HT-29 (cell line): ENCODE data around the gene GUCY2C. TPM values are rescaled to one million over a fixed set of nuclear protein-coding genes. Genes with fewer than 3 reads are reported as not detected.
A peak's percentile ranks its signal among the peaks of the same experiment; 100 is the strongest.

ENCODE experiments used
- DNase-seq: peaks from one replicate; pipeline ENCODE4 v3.0.0-alpha.2; 2015; ENCODE audit warnings: low spot score
- total RNA-seq: library from RNA; depleted of rRNA; stranded (reverse); fragments of >200 nt; shearing (Covaris generic); gene quantifications from 2 replicates; pipeline ENCODE4 v1.2.3, GENCODE V29; 2014

GUCY2C gene
- total RNA-seq, 1 experiment from 2014 or later, result not detected

GRCh38 chr12:14628771-14629170 is 67.6 kb downstream of the GUCY2C start:
- no peak for DNase-seq

- DNase-seq, result no peak
Observed at GRCh38 chr12:14621826-14622225, 74.6 kb downstream of the GUCY2C start.

- peak; percentile 46 for DNase-seq
Observed at GRCh38 chr12:14619741-14620501, 76.5 kb downstream of the GUCY2C start.

GRCh38 chr12:14618983-14619382 is 77.4 kb downstream of the GUCY2C start:
- peak; percentile 50 for DNase-seq

GRCh38 chr12:14614704-14615121 is 81.7 kb downstream of the GUCY2C start:
- no peak for DNase-seq

GRCh38 chr12:14613718-14614117 is 82.7 kb downstream of the GUCY2C start:
- DNase-seq, result no peak

GRCh38 chr12:14612898-14613445 is 83.4 kb downstream of the GUCY2C start:
- no peak for DNase-seq

GRCh38 chr12:14612250-14612649 is 84.1 kb downstream of the GUCY2C start:
- no peak for DNase-seq

GRCh38 chr12:14611640-14612203 is 84.7 kb downstream of the GUCY2C start:
- peak; percentile 21 for DNase-seq

- DNase-seq, result no peak
Observed at GRCh38 chr12:14607568-14607967, 88.8 kb downstream of the GUCY2C start.

GRCh38 chr12:14605401-14605989 is 90.9 kb downstream of the GUCY2C start:
- DNase-seq, result peak; percentile 4

- DNase-seq, result peak; percentile 63
Observed at GRCh38 chr12:14601692-14602478, 94.5 kb downstream of the GUCY2C start.

GRCh38 chr12:14597480-14597879 is 98.9 kb downstream of the GUCY2C start:
- no peak for DNase-seq

- no peak for DNase-seq
Observed at GRCh38 chr12:14591719-14592118, 104.7 kb downstream of the GUCY2C start.

- no peak for DNase-seq
Observed at GRCh38 chr12:14589169-14590004, 107.0 kb downstream of the GUCY2C start.

- no peak for DNase-seq
Observed at GRCh38 chr12:14588571-14588970, 107.8 kb downstream of the GUCY2C start.

GRCh38 chr12:14578646-14579045 is 117.8 kb downstream of the GUCY2C start:
- DNase-seq, result no peak

- no peak for DNase-seq
Observed at GRCh38 chr12:14577344-14577743, 119.1 kb downstream of the GUCY2C start.

GRCh38 chr12:14576896-14577295 is 119.5 kb downstream of the GUCY2C start:
- DNase-seq, result no peak

GRCh38 chr12:14575585-14575984 is 120.8 kb downstream of the GUCY2C start:
- DNase-seq, result no peak

GRCh38 chr12:14573118-14573517 is 123.3 kb downstream of the GUCY2C start:
- DNase-seq, result no peak
